LNCaP clone FGC (cell line): Measurements from ENCODE around the gene SLC26A5.

Experiments used
- DNase-seq: peaks from one replicate; pipeline ENCODE4 v3.0.0-alpha.2; 2011; ENCODE audit warnings: low read depth
- H3K4me3 ChIP-seq: 2 replicates; pipeline ENCODE4 v1.5.1; 2011; ENCODE audit warnings: mild to moderate bottlenecking, low read depth, low read length, control low read depth
- TF ChIP-seq, protein P1 (sequence below): IDR thresholded peaks from 2 replicates; pipeline ENCODE4 v1.5.1; 2012; ENCODE audit warnings: mild to moderate bottlenecking; ENCODE audit not compliant: control insufficient read depth, insufficient read depth; ENCODE audit errors: extremely low read depth

Gene SLC26A5

DNA sequence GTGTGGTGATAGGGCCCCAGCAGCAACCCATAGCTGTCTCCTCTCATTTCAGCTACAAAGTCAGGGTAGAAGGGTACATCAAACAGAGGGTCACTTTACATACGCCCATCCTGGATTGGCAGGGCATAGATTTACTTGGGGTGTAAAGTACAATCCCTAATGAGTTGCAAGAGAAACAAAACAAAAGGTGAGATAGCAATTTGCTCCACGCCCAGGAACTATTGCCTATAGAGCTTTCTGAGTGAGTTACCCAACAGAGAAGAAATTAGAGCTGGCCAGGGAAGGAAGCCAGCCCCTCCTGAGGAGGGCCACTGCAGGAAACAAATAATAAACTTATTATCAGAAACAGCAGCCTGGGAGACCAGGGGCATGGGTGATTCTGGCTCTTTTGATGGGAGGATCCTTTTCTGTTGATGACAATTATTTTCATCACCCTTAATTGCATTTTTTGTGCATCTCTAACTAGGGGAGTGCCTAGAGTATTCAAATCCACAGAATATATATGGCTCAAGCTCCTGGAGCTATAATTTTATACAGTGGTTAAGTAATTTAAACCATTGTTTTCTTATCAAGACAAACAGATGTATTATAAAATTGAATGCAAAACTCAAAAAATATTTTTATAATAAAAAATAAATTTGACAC is 47.4 kb downstream of the SLC26A5 start:
- no peak for DNase-seq
- no peak overlapping the region for H3K4me3 ChIP-seq
- TF ChIP-seq, protein P1, sequence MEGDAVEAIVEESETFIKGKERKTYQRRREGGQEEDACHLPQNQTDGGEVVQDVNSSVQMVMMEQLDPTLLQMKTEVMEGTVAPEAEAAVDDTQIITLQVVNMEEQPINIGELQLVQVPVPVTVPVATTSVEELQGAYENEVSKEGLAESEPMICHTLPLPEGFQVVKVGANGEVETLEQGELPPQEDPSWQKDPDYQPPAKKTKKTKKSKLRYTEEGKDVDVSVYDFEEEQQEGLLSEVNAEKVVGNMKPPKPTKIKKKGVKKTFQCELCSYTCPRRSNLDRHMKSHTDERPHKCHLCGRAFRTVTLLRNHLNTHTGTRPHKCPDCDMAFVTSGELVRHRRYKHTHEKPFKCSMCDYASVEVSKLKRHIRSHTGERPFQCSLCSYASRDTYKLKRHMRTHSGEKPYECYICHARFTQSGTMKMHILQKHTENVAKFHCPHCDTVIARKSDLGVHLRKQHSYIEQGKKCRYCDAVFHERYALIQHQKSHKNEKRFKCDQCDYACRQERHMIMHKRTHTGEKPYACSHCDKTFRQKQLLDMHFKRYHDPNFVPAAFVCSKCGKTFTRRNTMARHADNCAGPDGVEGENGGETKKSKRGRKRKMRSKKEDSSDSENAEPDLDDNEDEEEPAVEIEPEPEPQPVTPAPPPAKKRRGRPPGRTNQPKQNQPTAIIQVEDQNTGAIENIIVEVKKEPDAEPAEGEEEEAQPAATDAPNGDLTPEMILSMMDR = no peak

DNA sequence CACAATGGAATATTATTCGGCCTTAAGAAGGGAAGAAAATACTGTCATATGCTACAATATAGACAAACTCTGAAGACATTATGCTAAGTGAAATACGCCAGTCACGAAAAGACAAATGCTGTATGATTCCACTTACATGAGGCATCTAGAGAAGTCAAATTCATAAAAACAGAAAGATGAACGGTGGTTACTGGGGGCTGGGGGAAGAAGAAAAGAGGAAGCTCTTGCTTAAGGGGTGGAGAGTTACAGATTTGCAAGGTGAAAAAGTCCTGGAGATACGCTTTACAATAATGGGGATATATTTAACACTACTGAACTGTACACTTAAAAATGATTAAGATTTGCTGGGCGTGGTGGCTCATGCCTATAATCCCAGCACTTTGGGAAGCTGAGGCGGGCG is 49.5 kb downstream of the SLC26A5 start:
- TF ChIP-seq, protein P1 = no peak
- no peak for DNase-seq
- no peak overlapping the region for H3K4me3 ChIP-seq

DNA sequence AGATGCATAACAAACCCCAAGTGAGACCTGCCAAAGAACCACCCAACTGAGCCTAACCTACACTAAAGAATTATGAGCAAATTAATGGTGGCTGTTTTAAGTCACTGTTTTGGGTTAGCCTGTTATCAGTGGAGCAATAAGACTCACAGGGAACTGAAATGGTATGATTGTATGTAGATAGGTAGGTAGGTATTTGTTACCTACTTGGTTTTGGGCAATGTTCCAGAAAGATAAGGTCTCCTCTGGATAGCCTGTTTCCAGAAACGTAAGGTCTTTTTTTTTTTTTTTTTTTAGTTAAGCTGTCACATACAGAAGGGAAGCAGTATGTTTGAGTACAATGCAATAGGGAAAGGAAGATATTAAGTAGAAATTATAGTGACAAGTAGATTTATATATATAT is 50.9 kb downstream of the SLC26A5 start:
- no peak for DNase-seq
- TF ChIP-seq, protein P1 = no peak
- H3K4me3 ChIP-seq = no peak overlapping the region

DNA sequence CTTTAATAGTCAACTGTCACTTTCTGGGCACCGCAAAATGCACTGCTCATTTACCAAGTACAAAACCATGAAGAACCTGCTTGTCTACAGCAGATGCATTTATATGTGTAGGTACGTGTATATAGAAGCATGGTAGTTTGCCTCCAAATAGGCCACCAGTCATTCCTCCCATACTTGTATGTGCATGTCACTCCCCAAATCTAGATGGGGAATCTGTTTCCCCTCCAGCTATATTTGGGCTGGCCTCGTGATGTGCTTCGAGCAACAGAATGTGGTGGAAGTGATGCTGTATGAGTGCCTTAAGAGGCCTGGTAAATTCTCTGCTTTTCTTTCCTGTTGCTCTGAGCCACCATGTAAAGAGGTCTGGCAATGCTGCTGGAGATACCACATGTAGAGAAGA is 51.4 kb downstream of the SLC26A5 start:
- TF ChIP-seq, protein P1 = no peak
- no peak for DNase-seq

DNA sequence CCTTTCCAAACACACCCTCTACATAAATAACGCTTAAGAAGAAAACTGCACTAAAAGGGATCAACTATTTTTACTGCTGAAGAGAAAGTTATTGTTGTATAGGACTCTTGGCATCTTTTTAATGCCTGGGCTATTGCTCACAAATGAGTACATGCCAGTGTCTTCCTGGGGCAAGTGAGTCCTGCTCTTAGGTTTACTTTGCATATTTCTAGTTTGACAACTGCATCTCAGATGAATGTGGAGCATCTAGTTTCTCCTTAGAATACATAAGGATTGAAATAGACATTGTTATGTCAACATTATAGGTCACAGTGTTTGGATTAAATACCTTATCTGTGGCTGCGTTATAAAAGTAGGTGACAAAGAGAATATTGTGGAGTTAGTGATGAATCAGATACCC is 54.0 kb downstream of the SLC26A5 start:
- TF ChIP-seq, protein P1 = no peak
- DNase-seq = peak; percentile 28
- no peak overlapping the region for H3K4me3 ChIP-seq

More for the DNA sequence above, 51.4 kb downstream of the SLC26A5 start:
- H3K4me3 ChIP-seq = no peak overlapping the region

DNA sequence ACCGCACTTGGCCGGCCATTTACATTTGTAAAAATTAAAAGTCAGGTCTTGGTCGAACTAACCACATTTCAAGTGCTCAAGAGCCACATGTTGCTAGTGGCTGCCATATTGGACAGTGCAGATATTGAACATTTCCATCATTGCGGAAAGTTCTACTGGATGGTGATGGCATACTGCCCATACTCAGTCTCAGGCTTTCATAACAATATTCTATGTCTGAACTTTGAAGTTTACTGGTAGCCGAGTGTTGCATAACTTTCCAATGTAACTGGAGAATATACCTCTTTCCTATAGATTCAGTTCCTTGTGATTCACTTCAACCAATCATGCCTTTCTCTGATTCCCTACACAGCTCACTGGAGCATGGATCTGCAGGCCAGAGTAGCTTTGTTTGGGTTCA is 54.9 kb downstream of the SLC26A5 start:
- no peak overlapping the region for H3K4me3 ChIP-seq
- DNase-seq = no peak
- TF ChIP-seq, protein P1 = no peak

DNA sequence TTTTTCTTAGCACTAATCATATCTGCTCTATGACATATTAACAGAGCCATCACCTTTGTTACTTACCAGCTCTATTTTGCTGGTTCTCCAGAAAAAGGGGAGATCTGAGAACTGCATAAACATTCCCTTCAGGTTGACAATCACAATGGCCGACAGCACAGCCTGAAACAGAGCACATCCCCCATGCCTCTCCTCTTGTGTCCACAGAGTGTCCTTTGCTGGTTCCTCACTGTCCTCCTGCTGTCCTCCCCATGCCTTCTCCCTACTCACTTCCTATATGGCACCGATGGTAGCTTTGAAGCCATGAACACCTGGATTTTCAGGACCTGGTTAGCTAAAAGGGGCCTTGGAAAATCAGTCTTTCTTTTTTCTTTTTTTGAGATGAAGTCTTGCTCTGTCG is 56.7 kb downstream of the SLC26A5 start:
- TF ChIP-seq, protein P1 = no peak
- no peak overlapping the region for H3K4me3 ChIP-seq
- no peak for DNase-seq
